Epithelial cell of esophagus (primary cell): ENCODE data around the gene VAMP4.
"Not testable (repeated sequence)": the region's sequence is repeated elsewhere in the genome, so short reads cannot be mapped to it uniquely, and the experiment has no call there.

Experiments used
- DNase-seq: peaks from one replicate; pipeline ENCODE4 v3.0.0; 2010; ENCODE audit warnings: low read depth
- H3K4me3 ChIP-seq: 2 replicates; pipeline ENCODE4 v1.5.1; 2011; ENCODE audit warnings: mild to moderate bottlenecking, low read length, control low read depth
- TF ChIP-seq, protein P1 (sequence below): IDR thresholded peaks from 2 replicates; pipeline ENCODE4 v1.5.1; 2011; ENCODE audit warnings: low read depth, mild to moderate bottlenecking, low read length, control low read depth, inconsistent platforms; ENCODE audit not compliant: insufficient read depth; ENCODE audit errors: missing control alignments

VAMP4 gene

DNA sequence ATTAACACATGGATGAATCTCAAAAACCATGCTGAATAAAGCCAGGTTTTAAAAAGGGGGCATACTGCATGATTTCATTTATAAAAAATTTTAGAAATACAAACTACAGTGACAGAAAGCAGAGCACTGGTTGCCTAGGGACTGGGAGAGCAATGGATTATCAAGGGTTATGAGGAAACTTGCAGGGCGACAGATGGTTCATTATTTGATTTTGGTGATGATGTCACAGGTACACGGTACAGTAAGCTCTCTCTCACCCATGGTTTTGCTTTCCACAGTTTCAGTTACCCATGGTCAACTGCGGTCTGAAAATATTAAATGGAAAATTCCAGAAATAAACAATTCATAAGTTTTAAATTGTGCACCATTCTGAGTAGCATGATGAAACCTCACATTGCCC is 14.1 kb downstream of the VAMP4 start:
- no peak overlapping the region for H3K4me3 ChIP-seq
- TF ChIP-seq, protein P1, sequence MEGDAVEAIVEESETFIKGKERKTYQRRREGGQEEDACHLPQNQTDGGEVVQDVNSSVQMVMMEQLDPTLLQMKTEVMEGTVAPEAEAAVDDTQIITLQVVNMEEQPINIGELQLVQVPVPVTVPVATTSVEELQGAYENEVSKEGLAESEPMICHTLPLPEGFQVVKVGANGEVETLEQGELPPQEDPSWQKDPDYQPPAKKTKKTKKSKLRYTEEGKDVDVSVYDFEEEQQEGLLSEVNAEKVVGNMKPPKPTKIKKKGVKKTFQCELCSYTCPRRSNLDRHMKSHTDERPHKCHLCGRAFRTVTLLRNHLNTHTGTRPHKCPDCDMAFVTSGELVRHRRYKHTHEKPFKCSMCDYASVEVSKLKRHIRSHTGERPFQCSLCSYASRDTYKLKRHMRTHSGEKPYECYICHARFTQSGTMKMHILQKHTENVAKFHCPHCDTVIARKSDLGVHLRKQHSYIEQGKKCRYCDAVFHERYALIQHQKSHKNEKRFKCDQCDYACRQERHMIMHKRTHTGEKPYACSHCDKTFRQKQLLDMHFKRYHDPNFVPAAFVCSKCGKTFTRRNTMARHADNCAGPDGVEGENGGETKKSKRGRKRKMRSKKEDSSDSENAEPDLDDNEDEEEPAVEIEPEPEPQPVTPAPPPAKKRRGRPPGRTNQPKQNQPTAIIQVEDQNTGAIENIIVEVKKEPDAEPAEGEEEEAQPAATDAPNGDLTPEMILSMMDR = no peak
- no peak for DNase-seq

DNA sequence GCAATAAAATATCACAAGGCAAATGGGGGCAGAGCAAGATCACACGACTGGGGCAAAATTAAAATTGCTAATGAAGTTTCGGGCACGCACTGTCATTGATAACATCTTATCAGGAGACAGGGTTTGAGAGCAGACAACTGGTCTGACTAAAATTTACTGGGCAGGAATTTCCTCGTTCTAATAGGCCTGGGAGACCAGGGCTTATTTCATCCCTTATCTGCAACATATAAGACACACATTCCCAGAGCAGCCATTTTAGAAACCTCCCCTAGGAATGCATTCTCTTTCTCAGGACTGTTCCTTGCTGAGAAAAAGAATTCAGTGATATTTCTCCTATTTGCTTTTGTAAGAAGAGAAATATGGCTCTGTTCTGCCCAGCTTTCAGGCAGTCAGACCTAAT is 18.7 kb downstream of the VAMP4 start:
- H3K4me3 ChIP-seq, DNase-seq: not testable (repeated sequence)

DNA sequence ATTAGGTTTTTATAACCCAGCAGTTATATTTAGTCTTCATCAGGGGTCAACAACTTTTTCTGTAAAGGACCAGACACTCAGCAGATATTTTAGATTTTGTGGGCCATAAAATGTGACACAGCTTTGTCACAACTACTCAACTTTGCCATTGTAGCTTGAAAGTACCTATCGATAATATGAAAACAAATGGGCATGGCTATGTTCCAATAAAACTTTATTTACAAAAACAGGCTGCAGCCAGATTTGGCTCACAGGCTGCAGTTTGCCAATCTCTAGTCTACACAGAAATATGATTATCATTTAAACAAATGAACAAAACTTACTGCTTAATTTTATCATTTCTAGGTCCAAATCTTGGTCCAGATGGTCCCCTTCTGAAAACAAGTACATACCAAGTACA is 23.0 kb downstream of the VAMP4 start:
- H3K4me3 ChIP-seq = no peak overlapping the region
- TF ChIP-seq, protein P1 = no peak
- no peak for DNase-seq

DNA sequence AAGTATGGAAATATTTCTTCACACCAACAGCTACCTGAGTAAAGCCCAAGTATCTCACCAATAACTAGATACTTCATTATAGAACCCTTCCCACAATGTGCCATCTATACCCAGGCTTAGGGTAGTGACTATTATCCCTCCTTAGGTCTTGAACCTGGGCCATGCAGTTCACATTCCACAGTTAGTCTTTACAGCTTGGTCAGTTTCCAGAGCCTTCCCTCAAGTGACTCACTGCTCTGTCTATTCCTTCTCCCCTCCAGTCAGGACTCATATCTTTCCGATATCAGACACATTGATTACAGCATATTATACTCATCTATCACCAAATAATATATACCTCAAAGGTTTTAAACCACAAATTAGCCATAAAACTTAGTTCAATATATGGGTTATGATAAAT is 23.6 kb downstream of the VAMP4 start:
- TF ChIP-seq, protein P1 = no peak
- H3K4me3 ChIP-seq = no peak overlapping the region
- no peak for DNase-seq

DNA sequence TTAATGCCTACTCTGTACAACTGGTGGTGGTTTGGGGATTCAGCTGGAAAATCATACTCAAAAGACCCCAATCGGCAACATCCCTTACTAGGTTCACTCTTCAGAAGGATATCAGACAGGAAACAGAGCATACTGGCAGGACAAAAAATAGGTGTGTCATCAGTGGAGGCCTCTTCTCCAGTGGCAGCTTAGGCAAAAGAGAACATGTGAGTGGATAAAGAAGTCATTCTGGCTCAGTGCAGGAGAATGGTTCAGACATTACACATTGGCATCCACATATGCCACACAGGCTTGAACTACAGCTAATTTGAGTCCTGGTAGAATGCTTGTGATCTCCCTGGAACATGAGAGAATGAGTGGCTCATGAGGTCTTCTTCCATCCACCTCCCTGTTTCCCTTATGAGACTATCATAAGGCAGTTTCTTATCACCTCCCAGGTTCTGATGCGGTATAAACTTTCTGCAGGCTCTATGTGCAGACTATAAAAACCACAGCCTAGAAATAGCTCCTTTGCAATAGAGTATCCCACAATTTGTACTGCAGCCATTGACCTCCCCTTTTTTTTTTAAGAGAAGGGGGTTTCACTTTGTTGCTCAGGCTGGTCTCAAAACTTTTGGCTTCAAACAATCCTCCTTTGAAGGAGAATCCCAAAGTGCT is 24.7 kb downstream of the VAMP4 start:
- no peak overlapping the region for H3K4me3 ChIP-seq
- peak; percentile 27 for DNase-seq
- TF ChIP-seq, protein P1 = no peak

DNA sequence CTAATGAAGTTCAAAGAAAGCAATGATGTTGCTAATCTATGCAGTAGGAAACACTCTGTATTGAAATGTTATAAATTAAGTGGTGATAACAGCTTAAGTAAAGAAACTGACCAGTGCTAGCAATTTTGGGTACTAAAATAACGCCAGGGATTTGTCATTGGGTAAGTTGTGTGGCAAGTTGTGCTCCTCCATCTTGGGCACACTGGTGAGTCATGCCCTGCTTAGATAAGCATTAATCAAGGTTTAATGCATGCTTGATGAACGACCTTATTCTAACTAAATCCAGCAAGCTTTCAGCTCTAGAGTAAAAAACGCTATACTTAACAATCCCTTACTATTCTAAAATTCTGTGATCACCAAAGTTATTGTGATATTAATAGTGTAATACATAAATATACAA is 25.2 kb downstream of the VAMP4 start:
- DNase-seq = peak; percentile 56
- no peak overlapping the region for H3K4me3 ChIP-seq
- TF ChIP-seq, protein P1 = no peak

DNA sequence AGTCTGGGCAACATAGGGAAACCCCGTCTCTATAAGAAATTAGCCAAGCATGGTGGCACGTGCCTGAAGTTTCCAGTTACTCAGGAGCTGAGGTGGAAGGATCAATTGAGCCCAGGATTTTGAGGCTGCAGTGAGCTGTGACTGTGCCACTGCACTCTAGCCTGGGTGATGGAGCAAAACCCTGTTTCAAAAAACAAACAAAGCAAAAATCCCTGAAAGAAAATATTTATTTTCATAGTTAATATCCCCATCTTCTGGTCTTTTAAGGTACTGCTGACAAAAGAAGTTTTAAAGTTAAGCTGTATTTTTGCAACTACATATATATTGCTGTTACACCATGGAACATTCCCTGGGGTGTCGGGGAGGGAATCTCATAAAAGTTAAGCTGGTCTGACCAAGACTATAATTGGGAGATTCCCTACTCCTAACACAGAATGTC is 26.0 kb downstream of the VAMP4 start:
- TF ChIP-seq, protein P1 = peak; percentile 38
- H3K4me3 ChIP-seq = no peak overlapping the region
- no peak for DNase-seq
